Measurements from ENCODE around the gene PELI2.
"Not testable (repeated sequence)": the region's sequence is repeated elsewhere in the genome, so short reads cannot be mapped to it uniquely, and the experiment has no call there.

The PELI2 gene

DNA sequence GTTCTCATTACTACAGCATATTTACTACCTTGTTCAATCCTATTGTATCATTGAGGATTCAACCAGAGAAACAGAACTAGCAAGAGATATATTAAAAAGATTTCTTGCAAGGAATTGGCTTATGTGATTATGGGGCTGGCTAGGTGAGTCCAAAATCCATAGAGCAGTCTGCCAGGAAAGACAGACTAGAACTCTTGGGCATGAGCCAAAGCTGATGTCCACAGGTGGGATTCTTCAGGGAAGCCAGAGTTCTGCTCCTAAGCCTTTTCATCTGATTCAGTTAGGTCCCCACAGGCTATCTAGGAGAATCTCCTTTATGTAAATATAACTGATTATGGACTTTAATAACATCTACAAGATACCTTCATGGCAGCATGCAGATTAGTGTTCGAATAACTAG is 26.0 kb downstream of the PELI2 start:
- DNase-seq: no peak

DNA sequence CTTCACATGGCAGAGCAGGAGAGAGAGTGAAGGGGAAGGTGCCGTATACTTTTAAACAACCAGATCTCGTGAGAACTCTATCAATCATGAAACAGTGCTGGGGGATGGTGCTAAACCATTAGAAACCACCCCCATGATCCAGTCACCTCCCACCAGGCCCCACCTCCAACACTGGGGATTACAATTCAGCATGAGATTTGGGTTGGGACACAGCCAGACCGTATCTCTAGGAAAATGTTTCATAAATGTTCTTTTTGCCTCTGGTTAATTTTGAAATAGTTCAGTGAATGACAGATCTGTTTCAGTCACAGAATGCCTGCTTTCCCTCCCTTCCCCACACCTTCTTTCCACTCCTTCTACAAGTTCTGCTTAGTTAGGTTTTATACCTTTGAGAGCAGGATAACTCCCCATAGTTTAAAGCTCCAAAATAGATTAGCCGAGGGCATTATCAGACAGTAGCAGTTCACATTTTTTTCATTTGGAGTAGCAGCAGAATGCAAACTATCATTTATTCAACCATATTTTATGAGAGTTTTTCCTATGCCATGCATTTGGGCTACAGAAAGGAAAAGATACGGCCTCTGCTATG is 27.1 kb downstream of the PELI2 start:
- no peak for DNase-seq

DNA sequence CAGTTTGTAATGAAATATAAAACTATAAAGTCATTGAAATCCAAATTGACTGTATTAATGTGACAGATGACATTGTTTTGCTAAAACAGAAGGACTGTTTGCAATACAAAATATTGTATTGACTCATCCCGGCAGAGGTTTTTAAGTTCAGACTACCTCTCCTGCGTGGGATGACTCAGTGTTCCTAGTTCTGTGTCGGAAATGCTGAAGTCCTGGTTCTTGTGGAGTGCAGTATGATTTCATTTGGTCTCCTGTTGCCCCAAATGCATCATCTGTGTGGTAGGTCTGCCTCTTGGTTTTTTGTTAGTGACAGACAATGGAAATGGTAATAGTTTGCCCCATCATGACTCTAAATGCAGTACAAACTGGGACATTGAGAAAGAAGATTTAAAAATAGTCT is 27.8 kb downstream of the PELI2 start:
- DNase-seq: no peak

DNA sequence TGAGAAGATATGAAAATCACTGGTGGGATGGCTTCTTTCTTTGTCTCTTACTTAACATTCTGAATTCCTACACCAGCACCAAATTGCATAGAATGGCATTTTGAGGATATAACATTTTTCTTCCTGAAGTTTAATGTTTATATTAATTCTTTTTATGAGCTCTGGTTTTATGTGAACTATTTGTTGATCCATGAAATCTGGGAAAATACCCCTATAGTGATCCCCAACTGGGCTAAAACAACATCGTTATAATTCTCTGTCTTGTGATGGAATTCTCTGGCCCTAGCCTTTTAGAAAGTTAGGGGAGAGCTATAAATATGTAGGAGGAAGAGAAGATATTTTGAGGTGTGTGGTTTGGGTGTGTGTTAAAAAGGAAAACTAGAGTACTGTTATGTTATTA is 29.2 kb downstream of the PELI2 start:
- no peak for DNase-seq

DNA sequence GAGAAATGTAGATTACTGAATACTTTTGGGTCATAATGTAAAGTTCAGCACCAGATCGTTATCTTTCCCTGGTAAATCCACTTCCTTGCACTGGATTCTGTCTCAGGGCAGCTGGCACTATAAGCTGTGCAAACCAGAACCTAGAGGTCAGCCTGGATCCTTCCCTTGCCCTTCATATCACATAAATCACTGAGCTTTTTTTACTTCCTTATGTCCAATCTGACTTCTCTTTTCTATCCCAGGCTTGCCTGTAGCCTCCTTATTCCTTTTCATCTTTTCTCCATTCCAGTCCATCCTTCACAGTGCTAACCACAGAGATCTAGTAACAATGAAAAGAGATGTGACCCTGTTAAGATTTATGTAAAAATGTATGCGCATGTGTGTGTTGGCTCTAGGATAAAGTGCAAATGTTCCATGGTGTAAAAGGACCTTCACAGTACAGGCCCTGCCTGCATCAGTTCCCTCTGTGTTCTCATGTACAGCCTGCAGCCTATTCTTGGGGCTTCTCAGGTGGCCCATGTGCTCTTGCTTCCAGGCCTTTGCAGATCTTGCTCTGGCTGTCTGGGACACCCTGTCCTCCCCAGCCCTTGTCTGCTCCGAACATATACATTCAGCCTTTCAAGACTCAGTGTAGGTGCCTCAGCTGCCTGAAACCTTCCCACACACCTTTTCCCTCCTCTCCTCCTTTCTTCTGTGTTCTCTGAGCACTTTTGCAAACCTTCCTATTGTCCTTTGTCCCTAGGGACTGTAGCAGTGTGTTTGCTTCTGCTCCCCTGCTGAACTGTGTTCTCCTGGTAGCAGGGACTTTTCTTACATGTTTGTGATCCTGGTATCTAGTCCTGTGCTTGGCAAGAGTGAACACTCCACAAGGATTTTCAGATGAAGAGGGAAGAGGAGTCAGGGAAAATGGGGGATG is 30.0 kb downstream of the PELI2 start:
- DNase-seq: peak in 1 of 2 experiments; percentile 19

DNA sequence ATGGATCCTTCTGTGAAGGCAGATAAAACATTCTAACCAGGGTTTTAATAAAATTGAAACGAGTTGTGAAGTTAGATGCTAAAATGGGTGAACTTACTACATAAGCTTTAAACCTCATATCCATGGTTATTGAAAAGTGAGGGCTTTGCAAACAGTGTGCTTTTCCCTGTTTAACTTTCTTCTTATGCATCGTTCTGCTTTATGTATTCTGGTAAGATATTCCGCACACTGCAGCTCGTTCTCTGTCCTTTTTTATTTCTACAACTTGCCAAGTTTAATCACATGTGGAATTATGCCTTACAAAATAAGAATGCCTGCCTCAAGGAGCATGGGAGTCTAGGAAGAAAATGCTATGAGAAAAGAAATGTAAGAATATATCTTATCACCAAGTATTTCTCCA is 30.9 kb downstream of the PELI2 start:
- no peak for DNase-seq

DNA sequence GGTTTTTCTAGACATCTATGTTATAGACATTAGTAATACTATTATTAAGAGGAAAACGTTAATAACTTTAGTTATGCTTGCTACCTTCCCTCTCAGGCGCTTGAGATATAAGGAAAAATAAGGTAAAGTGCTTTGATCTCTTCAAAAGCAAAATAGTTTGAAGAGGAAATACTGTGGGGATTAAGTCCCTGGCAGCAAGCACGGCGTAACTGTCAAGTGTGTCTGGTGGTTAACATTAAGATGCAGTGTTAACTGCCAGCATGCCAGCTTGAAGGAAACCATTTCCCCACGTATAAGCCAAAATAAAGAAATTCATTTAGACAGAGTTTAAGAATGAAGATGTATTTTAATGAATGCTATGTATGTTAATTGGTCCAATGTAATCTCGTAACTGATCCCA is 31.8 kb downstream of the PELI2 start:
- peak; percentile 16 to 26 for DNase-seq

DNA sequence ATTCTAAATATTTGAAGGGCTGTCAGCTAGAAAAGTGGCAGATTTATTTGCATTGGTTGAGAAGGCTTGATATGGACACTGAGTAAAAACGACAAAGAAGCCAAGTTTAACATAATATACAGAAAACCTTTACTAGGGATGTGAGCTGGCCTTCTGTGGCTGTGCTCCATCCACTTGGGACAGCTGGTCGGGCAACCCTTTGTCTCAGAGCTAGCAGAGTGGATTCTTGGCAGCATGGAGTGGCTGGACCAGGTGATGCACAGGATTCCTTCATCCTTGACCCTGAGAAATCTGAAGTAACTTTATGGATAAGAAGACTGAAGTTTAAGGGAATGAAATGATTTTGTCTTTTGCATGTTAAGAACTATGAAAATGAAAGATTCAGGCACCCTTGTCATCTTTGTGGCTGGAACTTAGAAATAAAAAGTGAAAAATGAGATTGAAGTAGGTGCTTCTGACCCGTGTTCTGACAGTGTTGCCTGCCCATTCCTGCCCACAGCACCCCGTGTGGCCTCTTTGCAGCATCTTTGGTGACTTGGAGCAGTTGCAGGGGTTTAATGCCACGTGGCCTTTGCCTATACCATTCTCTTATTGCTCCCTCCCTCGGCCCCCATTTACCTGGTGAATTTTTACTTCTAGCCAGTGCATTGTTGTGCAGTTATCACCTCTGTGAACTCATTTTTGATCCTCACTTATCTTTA is 32.6 kb downstream of the PELI2 start:
- no peak for DNase-seq

DNA sequence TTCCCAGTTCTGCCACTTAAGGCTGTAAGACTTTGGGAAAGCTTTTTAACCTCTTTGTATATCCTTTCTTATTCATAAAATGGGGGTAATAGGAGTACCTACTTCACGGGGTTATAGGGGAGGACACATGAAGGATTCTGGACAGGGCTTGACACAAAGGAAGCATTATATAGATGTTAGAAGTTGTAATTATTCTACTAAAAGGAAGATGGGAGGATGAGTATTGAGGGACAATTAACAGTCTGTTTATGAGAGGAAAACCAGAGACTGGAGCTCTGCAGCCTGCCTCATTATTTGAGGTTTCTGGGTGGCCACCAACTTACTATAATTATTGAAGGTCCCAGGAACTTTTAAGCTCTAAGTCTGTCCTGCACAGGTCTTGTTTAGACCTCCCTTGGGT is 34.0 kb downstream of the PELI2 start:
- DNase-seq: no peak

DNA sequence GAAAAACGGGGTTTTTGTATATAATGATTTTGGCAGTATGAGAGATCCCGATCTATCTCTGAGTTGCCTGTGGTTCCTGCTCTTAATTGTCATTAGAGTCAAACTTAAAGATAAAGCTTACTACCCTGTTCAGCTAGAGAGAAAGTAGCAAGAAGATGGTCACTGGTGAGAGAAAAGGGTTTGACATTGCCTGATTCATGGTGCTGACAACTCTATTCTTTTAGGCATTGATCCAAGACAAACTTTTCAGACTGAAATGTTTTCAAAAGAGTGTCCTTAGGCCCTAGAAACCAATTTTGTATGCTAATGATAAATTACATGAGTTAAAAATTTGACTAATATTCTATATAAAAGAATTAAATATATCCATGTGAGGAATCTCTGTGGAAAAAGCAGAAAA is 35.1 kb downstream of the PELI2 start:
- no peak for DNase-seq

DNA sequence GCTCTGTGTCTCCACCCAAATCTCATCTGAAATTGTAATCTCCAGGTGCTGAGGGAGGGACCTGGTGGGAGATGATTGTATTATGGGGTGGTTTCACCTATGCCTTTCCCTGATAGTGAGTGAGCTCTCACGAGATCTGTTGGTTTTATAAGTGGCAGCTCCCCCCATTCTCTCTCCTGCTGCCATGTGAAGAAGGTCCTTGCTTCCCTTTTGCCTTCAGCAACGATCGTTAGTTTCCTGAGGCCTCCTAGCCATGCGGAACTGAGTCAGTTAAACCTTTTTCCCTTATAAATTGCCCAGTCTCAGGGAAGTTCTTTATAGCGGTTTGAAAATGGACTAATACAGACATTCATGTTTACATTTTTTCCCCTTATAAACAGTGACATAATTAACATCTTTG is 36.1 kb downstream of the PELI2 start:
- no peak for DNase-seq

DNA sequence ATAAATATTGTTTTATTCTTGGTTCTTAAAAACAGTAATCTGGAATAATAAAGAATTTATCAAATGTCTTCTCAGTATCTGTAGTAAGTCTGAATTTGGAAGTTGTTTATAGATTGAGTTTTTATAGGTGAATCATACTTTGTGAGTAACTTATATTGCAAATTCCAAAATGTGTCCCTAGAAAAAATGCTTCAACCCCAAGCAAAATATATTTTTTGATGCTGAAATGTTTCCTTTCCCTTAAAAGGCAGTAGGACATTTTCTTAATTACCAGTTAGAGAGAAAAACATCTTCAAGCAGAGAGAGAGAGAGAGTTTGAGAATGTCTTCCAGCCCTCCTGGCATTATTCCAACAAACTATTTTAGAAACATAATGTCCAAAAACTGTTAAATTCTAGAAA is 37.9 kb downstream of the PELI2 start:
- no peak for DNase-seq

DNA sequence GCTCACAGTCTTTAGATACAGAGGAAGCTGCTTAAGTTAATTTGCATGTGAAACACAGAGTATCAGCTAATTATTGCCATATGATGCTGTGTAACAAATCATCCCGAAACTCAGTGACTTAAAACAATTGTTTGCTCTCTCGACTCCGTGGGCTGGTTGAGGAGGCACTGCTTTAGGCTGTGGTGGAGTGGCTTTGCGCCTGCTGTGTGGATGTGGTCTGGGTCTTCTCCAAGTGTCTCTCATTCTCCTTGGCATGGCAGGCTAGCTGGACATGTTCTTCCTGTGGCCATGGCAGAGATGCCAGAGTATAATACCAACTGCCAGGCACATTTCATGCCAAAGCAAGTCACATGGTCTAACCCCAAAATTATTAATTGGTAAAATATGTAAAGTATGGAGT is 40.9 kb downstream of the PELI2 start:
- no peak for DNase-seq

DNA sequence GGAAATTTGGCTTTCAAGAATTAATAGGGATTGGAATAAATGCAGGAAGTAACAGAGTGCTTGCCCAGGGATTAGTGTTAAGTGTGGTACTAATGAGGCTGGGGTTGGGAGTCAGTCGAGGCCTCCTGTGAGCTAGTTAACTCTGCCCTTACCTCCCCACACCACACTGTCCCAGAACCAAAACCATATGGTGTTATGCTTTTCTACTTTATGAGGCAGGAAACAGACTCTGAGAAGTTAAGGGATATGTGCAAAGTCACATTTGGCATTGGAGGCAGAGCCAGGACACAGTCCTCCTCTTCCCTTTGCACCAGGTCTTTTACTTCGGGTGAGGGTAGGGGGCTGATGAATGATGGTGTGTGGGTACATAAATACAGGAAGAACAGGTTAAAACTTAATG is 41.9 kb downstream of the PELI2 start:
- DNase-seq: no peak

DNA sequence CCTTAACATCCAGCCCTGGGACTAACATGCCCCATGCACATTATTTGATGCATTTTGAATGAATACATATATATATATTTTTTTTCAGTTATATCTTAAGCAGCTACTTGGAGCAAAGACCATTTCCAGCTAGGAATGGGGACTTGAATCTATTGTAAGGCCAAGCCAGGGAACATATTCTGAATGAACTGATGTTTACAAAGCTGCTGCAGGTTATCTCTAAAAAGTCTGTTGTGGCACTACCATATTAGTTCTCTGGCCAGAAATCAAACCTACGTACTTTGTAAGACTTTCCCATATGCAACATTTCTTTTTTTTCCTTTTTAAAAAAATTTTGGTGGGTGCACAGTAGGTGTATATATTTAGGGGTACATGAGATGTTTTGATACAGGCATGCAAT is 43.4 kb downstream of the PELI2 start:
- DNase-seq: no peak

DNA sequence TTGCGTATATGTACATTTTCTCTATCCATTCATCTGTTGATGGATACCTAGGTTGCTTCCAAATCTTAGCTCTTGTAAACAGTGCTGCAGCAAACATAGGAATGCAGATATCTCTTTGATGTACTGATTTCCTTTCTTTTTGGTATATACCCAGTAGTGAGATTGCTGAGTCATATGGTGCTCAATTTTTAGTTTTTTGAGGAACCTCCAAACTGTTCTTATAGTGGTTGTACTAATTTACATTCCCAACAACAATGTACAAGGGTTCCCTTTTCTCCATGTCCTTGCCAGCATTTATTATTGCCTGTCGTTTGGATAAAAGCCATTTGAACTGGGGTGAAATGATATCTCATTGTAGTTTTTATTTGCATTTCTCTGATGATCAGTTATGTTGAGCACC is 44.3 kb downstream of the PELI2 start:
- DNase-seq: peak in 1 of 2 experiments; percentile 9

DNA sequence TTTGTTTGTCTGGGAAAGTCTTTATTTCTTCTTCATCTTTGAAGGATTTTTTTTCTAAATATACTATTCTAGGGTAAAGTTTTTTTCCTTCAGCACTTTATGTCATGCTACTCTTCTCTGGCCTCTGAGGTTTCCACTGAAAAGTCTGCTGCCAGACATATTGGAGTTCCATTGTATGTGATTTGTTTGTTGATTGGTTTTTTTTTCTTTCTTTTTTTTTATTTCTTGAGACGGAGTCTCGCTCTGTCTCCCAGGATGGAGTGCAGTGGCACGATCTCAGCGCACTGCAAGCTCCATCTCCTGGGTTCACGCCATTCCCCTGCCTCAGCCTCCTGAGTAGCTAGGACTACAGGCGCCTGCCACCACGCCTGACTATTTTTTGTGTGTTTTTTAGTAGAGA is 48.4 kb downstream of the PELI2 start:
- DNase-seq: not testable (repeated sequence)

DNA sequence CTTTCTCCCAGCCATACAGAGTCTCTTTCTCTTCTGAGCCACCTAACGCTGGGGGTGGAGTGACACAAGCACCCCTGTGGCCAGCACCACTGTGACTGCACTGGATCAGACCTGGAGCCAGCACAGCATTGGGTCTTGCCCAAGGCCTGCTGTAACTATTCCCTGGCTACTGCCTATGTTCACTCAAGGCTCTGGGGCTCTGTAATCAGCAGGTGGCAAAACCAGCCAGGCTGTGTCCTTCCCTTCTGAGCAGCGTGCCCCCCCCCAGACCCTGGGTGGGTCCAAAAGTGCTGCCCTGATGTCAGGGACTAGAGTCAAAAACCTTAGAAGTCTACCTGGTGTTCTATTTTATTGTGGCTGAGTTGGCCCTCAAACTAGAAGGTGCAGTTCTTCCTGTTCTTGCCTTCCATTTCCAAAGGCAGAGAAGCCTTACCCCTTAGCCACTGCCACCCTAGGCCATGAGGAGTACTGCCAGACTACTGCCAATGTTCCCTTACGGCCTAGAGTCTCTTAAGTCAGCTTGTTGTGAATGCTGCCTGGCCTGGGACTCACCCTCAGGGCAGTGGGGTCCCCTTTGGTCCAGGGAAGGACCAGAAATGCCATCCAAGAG is 49.9 kb downstream of the PELI2 start:
- no peak for DNase-seq

DNA sequence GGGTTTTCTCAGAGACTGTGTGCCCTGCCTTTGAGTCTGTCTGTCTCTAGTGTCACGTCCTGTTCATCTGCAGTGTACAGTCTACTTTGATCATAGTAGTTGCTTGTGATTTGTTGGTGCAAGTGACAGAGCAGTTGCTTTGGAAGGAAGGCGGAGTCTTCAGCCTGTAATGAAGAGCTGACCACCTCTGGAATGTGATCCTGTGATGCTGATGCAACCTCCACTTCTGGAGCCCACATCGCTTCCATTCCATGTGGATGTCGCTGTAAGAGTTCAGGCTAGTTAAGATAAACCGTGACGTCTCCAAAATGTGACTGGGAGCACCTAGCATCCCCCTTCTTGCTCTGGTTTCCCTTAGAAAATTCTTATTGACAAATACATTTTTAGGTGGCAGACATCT is 51.8 kb downstream of the PELI2 start:
- no peak for DNase-seq

DNA sequence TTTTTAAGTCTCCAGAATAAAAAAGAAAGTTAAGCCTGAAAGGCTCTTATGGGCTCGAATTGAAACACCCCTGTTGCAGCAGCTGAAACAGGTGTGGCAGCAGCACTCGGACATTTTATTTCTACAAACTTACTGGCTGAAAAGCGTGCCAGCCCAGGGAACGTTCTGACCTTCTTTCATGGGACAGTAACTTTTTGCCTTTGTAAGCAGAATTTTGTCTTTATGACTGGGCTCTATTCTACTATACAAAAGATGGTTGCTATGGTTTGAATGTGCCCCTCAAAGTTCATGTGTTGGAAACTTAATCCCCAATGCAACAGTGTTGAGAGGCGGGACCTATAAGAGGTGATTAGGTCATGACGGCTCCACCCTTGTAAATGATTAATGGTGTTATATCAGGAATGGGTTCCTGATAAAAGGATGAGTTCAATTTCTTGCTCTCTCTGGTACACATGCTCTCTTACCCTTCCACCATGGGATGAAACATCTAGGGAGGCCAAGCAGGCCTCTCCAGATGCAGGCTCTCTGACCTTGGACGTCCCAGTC is 52.7 kb downstream of the PELI2 start:
- no peak for DNase-seq

DNA sequence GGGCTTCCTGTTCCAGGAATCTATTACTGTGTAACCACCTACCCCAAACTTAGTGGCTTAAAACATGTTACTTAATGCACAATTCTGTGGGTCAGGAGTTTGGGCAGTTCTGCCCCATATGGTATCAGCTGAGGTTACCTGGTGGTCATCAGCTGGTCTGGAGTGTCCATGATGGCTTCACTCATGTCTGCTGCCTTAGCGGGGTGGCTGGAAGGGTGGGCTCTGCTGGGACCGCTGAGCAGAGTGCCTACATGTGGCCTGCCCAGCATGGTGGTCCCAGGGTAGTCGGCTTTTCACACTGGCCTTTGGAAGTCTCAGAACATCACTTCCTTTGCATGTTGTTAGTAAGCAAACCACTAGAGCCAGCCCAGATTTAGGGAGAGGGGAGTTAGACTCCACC is 53.9 kb downstream of the PELI2 start:
- no peak for DNase-seq

DNA sequence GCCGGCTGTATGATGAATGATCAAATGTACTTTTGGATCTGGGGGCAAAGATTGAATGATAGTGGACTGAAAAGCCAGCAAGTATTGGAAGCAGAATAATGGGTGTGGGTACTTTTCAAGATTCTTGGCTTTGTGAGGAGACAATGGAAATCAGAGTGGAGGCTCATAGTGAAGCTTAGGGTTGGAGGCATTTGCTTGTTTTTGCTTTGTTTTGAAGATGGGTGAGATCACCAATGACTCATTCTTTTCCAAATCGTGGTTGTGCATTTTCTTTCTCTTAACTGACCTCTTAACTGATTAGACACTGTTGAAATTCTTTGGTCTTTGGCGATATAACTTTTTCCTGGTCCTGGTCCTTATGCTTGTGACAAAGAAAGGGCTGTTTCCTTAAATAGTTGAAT is 54.4 kb downstream of the PELI2 start:
- DNase-seq: no peak

DNA sequence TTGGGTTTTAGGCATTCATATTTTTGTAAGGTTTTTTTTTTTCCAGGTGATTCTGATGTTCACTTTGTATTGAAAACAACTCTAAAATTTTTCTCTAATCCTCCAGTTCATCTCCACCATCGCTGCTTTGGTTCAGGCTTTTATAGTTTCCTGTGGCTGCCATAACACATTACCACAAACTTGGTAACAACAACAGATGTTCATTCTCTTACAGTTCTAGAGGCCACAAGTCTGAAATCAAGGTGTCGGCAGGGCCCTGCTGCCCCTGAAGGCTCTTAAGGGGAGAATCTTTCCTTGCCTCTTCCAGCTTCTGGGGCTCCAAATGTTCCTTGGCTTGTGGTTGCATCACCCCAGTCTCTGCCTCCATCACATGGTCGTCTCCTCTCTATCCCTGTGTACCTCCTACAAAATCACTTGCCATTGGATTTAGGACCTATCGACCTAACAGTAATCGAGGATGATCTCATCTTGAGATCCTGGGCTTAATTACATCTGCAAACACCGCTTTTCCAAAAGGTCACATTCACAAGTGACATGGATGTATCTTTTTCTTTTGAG is 55.2 kb downstream of the PELI2 start:
- no peak for DNase-seq
